K562 (cell line): ENCODE measurements around the gene ZCCHC14. TPM values are rescaled to one million over a fixed set of nuclear protein-coding genes. Genes with fewer than 3 reads are reported as not detected.

ENCODE experiments used
- CSDE1 ChIP-seq, 2 experiments: fragments of 450-650 bp; IDR thresholded peaks; 2 replicates each; pipeline ENCODE4 v1.6.1; 2016; ENCODE audit warnings: mild to moderate bottlenecking in 1 of 2
- ETS2 ChIP-seq: IDR thresholded peaks from 2 replicates; pipeline ENCODE4 v1.6.1; 2016; ENCODE audit warnings: borderline replicate concordance, missing genetic modification characterization, mild to moderate bottlenecking, moderate library complexity, missing compliant biosample characterization; ENCODE audit not compliant: poor library complexity, severe bottlenecking
- HMGN3 ChIP-seq: IDR thresholded peaks from 2 replicates; pipeline ENCODE4 v1.6.1; 2011; ENCODE audit warnings: borderline replicate concordance, low read depth, mild to moderate bottlenecking, mixed read lengths, low read length; ENCODE audit not compliant: insufficient read length; ENCODE audit errors: extremely low read depth
- JUN ChIP-seq, 2 experiments: sonication (generic) in 1 of 2; formaldehyde crosslinking in 1 of 2; IDR thresholded peaks; 2 replicates each; pipeline versions ENCODE4 v1.6.1 to v1.8.0; 2012 to 2022; ENCODE audit warnings: borderline replicate concordance in 2 of 2, mild to moderate bottlenecking in 2 of 2, improper control_type of control experiment in 1 of 2, low read depth in 1 of 2, low read length in 1 of 2, missing genetic modification reagents in 1 of 2
- KLF6 ChIP-seq: fragments of 250-450 bp; sonication (Bioruptor Pico); IDR thresholded peaks from 2 replicates; pipeline ENCODE4 v1.4.0; 2020; ENCODE audit warnings: mild to moderate bottlenecking, moderate library complexity, borderline replicate concordance
- NFIX ChIP-seq: fragments of 250-450 bp; sonication (Bioruptor Pico); IDR thresholded peaks from 2 replicates; pipeline ENCODE4 v1.4.0; 2020; ENCODE audit warnings: low read depth, mild to moderate bottlenecking, moderate library complexity
- TSC22D4 ChIP-seq: fragments of 450-650 bp; IDR thresholded peaks from 2 replicates; pipeline ENCODE4 v1.6.1; 2016; ENCODE audit warnings: missing genetic modification characterization, missing biosample characterization, control low read depth
- ZNF140 ChIP-seq: fragments of 250-450 bp; sonication (Bioruptor Pico); IDR thresholded peaks from 2 replicates; pipeline ENCODE4 v1.8.0; 2021; ENCODE audit warnings: moderate library complexity, mild to moderate bottlenecking, inconsistent platforms
- ZNF785 ChIP-seq: fragments of 250-450 bp; sonication (Bioruptor Pico); IDR thresholded peaks from 2 replicates; pipeline ENCODE4 v1.4.0; 2020; ENCODE audit warnings: mild to moderate bottlenecking
- polyA plus RNA-seq, 8 experiments: library from polyadenylated mRNA; depleted of rRNA in 4 of 8; stranded (reverse) in 5 of 8; unstranded in 3 of 8; fragments of >200 nt; fragmentation: Nextera tagmentation in 2 of 8; fragmentation: Illumina TruSeq in 1 of 8; extraction: Ambion mirVana in 2 of 8; extraction: Trizol in 1 of 8; gene quantifications; 2 replicates each; pipeline versions ENCODE4 v1.2.1 to v1.2.3, GENCODE V29; 2011 to 2014; ENCODE audit warnings: inconsistent platforms in 1 of 8, missing spikeins in 1 of 8
- total RNA-seq, 7 experiments: library from RNA; depleted of rRNA in 6 of 7; stranded (reverse); fragments of >200 nt in 6 of 7; fragmentation: Illumina TruSeq in 2 of 7; extraction: Trizol in 2 of 7; gene quantifications; 2 replicates each; pipeline versions ENCODE4 v1.2.1 to v1.2.3, GENCODE V29; 2011 to 2021; ENCODE audit warnings: low replicate concordance in 1 of 7
- TF ChIP-seq, protein P1 (sequence below): fragments of 200-600 bp; sonication (generic); IDR thresholded peaks from one replicate; pipeline ENCODE4 v1.6.1; 2012; ENCODE audit warnings: mild to moderate bottlenecking, low read depth, low read length, inconsistent platforms
- TF ChIP-seq, protein P2 (sequence below): IDR thresholded peaks from 3 replicates; pipeline ENCODE4 v1.6.1; 2011; ENCODE audit warnings: borderline replicate concordance, mild to moderate bottlenecking, moderate library complexity; ENCODE audit not compliant: insufficient read length; ENCODE audit errors: extremely low read depth

Gene ZCCHC14
- total and polyA plus RNA-seq, 9 of the 15 experiments (the other 6 are each of a cell fraction or from before 2014, with no cell fraction given), result 1.5 to 12.4 (median 2.9) TPM

DNA sequence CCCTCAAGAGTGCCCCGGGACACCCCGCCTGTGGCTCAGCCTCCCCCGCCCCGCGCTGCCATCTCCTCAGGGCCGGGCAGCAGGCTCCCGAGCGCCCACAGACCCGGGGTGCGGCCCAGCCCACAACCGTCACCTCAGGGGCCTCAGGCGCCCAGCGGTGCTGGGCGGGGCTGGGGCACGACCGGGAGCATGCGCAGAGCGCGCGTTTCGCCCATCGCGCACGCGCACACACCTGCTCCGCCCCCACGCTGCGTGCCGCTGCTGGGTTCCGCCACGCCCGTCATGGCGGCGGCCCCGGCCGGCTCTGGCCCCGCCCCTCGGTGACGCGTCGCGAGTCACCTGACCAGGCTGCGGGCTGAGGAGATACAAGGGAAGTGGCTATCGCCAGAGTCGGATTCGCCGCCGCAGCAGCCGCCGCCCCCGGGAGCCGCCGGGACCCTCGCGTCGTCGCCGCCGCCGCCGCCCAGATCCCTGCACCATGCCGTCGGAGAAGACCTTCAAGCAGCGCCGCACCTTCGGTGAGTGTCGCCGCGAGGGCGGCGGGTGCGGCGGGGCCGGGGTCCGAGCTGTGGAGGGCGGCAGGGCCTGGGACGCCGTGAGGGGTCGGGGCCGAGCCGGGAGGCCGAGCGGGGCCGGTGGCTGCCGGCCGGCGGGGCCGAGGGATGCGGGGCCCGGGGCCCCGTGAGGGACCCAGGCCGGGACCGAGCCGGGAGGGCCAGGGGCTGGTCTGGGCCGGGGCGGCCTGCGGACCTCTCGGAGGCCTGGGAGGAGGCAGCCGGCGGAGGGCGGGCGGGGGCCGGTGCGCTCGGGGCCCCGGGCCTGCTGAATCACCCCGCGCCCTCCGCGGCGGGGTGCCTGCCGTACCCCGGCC, 100.6 kb downstream of the ZCCHC14 start, which contains the start of gene MAP1LC3B (continued):
- TF ChIP-seq CSDE1 (IDR thresholded peaks at IDR 0.05), result peak in 1 of 2 experiments; percentile 80; a peak in 1 of 4 replicates
- TF ChIP-seq, protein P1, sequence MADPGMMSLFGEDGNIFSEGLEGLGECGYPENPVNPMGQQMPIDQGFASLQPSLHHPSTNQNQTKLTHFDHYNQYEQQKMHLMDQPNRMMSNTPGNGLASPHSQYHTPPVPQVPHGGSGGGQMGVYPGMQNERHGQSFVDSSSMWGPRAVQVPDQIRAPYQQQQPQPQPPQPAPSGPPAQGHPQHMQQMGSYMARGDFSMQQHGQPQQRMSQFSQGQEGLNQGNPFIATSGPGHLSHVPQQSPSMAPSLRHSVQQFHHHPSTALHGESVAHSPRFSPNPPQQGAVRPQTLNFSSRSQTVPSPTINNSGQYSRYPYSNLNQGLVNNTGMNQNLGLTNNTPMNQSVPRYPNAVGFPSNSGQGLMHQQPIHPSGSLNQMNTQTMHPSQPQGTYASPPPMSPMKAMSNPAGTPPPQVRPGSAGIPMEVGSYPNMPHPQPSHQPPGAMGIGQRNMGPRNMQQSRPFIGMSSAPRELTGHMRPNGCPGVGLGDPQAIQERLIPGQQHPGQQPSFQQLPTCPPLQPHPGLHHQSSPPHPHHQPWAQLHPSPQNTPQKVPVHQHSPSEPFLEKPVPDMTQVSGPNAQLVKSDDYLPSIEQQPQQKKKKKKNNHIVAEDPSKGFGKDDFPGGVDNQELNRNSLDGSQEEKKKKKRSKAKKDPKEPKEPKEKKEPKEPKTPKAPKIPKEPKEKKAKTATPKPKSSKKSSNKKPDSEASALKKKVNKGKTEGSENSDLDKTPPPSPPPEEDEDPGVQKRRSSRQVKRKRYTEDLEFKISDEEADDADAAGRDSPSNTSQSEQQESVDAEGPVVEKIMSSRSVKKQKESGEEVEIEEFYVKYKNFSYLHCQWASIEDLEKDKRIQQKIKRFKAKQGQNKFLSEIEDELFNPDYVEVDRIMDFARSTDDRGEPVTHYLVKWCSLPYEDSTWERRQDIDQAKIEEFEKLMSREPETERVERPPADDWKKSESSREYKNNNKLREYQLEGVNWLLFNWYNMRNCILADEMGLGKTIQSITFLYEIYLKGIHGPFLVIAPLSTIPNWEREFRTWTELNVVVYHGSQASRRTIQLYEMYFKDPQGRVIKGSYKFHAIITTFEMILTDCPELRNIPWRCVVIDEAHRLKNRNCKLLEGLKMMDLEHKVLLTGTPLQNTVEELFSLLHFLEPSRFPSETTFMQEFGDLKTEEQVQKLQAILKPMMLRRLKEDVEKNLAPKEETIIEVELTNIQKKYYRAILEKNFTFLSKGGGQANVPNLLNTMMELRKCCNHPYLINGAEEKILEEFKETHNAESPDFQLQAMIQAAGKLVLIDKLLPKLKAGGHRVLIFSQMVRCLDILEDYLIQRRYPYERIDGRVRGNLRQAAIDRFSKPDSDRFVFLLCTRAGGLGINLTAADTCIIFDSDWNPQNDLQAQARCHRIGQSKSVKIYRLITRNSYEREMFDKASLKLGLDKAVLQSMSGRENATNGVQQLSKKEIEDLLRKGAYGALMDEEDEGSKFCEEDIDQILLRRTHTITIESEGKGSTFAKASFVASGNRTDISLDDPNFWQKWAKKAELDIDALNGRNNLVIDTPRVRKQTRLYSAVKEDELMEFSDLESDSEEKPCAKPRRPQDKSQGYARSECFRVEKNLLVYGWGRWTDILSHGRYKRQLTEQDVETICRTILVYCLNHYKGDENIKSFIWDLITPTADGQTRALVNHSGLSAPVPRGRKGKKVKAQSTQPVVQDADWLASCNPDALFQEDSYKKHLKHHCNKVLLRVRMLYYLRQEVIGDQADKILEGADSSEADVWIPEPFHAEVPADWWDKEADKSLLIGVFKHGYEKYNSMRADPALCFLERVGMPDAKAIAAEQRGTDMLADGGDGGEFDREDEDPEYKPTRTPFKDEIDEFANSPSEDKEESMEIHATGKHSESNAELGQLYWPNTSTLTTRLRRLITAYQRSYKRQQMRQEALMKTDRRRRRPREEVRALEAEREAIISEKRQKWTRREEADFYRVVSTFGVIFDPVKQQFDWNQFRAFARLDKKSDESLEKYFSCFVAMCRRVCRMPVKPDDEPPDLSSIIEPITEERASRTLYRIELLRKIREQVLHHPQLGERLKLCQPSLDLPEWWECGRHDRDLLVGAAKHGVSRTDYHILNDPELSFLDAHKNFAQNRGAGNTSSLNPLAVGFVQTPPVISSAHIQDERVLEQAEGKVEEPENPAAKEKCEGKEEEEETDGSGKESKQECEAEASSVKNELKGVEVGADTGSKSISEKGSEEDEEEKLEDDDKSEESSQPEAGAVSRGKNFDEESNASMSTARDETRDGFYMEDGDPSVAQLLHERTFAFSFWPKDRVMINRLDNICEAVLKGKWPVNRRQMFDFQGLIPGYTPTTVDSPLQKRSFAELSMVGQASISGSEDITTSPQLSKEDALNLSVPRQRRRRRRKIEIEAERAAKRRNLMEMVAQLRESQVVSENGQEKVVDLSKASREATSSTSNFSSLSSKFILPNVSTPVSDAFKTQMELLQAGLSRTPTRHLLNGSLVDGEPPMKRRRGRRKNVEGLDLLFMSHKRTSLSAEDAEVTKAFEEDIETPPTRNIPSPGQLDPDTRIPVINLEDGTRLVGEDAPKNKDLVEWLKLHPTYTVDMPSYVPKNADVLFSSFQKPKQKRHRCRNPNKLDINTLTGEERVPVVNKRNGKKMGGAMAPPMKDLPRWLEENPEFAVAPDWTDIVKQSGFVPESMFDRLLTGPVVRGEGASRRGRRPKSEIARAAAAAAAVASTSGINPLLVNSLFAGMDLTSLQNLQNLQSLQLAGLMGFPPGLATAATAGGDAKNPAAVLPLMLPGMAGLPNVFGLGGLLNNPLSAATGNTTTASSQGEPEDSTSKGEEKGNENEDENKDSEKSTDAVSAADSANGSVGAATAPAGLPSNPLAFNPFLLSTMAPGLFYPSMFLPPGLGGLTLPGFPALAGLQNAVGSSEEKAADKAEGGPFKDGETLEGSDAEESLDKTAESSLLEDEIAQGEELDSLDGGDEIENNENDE, result no peak
- TF ChIP-seq ETS2, result no peak
- TF ChIP-seq, protein P2, sequence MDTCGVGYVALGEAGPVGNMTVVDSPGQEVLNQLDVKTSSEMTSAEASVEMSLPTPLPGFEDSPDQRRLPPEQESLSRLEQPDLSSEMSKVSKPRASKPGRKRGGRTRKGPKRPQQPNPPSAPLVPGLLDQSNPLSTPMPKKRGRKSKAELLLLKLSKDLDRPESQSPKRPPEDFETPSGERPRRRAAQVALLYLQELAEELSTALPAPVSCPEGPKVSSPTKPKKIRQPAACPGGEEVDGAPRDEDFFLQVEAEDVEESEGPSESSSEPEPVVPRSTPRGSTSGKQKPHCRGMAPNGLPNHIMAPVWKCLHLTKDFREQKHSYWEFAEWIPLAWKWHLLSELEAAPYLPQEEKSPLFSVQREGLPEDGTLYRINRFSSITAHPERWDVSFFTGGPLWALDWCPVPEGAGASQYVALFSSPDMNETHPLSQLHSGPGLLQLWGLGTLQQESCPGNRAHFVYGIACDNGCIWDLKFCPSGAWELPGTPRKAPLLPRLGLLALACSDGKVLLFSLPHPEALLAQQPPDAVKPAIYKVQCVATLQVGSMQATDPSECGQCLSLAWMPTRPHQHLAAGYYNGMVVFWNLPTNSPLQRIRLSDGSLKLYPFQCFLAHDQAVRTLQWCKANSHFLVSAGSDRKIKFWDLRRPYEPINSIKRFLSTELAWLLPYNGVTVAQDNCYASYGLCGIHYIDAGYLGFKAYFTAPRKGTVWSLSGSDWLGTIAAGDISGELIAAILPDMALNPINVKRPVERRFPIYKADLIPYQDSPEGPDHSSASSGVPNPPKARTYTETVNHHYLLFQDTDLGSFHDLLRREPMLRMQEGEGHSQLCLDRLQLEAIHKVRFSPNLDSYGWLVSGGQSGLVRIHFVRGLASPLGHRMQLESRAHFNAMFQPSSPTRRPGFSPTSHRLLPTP, result no peak
- no peak for TF ChIP-seq NFIX
- TF ChIP-seq KLF6 (CRISPR knock-in tag), result peak; percentile 44; the same call in 1 of the 2 replicates
- no peak for TF ChIP-seq TSC22D4 (tag)
- peak; percentile 93 for TF ChIP-seq HMGN3
- TF ChIP-seq ZNF785 (CRISPR knock-in tag), result no peak
- TF ChIP-seq ZNF140 (CRISPR knock-in tag), result no peak
- TF ChIP-seq JUN (IDR thresholded peaks at IDR 0.05; ENCODE audit: borderline replicate concordance, low read depth, low read length), result peak; percentile 55
- no peak for TF ChIP-seq JUN (CRISPR knock-in tag; IDR thresholded peaks at IDR 0.05; ENCODE audit: borderline replicate concordance)
